CD14-positive monocyte (primary cell): ENCODE measurements around the gene UBASH3B. TPM values are rescaled to one million over a fixed set of nuclear protein-coding genes. Genes with fewer than 3 reads are reported as not detected.

Experiments used
- DNase-seq, 3 donors: peaks; one replicate each; pipeline ENCODE4 v3.0.0-alpha.2; 2011 to 2022
- H2AFZ ChIP-seq: 2 replicates; pipeline ENCODE4 v1.6.0; 2012; ENCODE audit warnings: mild to moderate bottlenecking, low read depth, low read length, inconsistent platforms; ENCODE audit not compliant: insufficient read depth, poor library complexity, severe bottlenecking
- H3K27ac ChIP-seq, 2 donors: 1 replicate in 1 of 2; 2 replicates in 1 of 2; pipeline ENCODE4 v1.5.1; 2012 to 2013; ENCODE audit warnings: low read length in 2 of 2, control low read depth in 1 of 2, inconsistent platforms in 1 of 2, low read depth in 1 of 2, mild to moderate bottlenecking in 1 of 2
- H3K27me3 ChIP-seq, 2 donors: one replicate each; pipeline versions ENCODE4 v1.6.0 to v1.6.1; 2011 to 2013; ENCODE audit warnings: low read length in 2 of 2; ENCODE audit not compliant: control insufficient read depth in 2 of 2, insufficient read depth in 2 of 2
- H3K36me3 ChIP-seq, 2 donors: replicated peaks in 1 of 2; 1 replicate in 1 of 2; 2 replicates in 1 of 2; pipeline versions ENCODE4 v1.5.1 to v1.6.1; 2012 to 2013; ENCODE audit warnings: low read length in 2 of 2, control low read depth in 1 of 2, inconsistent platforms in 1 of 2, mild to moderate bottlenecking in 1 of 2; ENCODE audit not compliant: insufficient read depth in 2 of 2, control insufficient read depth in 1 of 2
- H3K4me1 ChIP-seq, 2 donors: 1 replicate in 1 of 2; 2 replicates in 1 of 2; pipeline versions ENCODE4 v1.5.1 to v1.6.1; 2012 to 2013; ENCODE audit warnings: low read length in 2 of 2, control low read depth in 1 of 2, inconsistent platforms in 1 of 2, mild to moderate bottlenecking in 1 of 2, moderate library complexity in 1 of 2; ENCODE audit not compliant: insufficient read depth in 2 of 2, control insufficient read depth in 1 of 2
- H3K4me2 ChIP-seq: replicated peaks from 2 replicates; pipeline ENCODE3; 2012; ENCODE audit warnings: low read length, moderate library complexity, mild to moderate bottlenecking; ENCODE audit not compliant: poor library complexity, severe bottlenecking; ENCODE audit errors: extremely low read depth
- H3K4me3 ChIP-seq, 3 experiments: fragments of 200-600 bp in 1 of 3; sonication (generic) in 1 of 3; replicated peaks in 1 of 3; 1 replicate in 2 of 3; 2 replicates in 1 of 3; pipeline ENCODE4 v1.5.1; 2011 to 2013; ENCODE audit warnings: low read length in 3 of 3, mild to moderate bottlenecking in 3 of 3, control low read depth in 2 of 3, low read depth in 2 of 3, inconsistent platforms in 1 of 3, moderate library complexity in 1 of 3
- H3K79me2 ChIP-seq: 2 replicates; pipeline ENCODE4 v1.6.0; 2012; ENCODE audit warnings: mild to moderate bottlenecking, control low read depth, inconsistent platforms, low read length, moderate library complexity; ENCODE audit not compliant: insufficient read depth
- H3K9ac ChIP-seq: 2 replicates; pipeline ENCODE4 v1.6.0; 2017; ENCODE audit warnings: low read length, mild to moderate bottlenecking; ENCODE audit not compliant: insufficient read depth, poor library complexity, severe bottlenecking
- H3K9me3 ChIP-seq, 2 donors: replicated peaks in 1 of 2; 1 replicate in 1 of 2; 2 replicates in 1 of 2; pipeline versions ENCODE4 v1.5.1 to v1.6.1; 2012 to 2013; ENCODE audit warnings: low read length in 2 of 2, control low read depth in 1 of 2; ENCODE audit not compliant: control insufficient read depth in 1 of 2, insufficient read depth in 1 of 2
- H4K20me1 ChIP-seq: 2 replicates; pipeline ENCODE4 v1.6.0; 2012; ENCODE audit warnings: mild to moderate bottlenecking, low read length, control low read depth, moderate library complexity; ENCODE audit not compliant: insufficient read depth
- H3K27ac Mint-ChIP-seq, 7 donors: one replicate each; pipeline ENCODE4 v1.8.0; 2020; ENCODE audit warnings: mild to moderate bottlenecking in 7 of 7, mixed read lengths in 7 of 7, moderate library complexity in 6 of 7, inconsistent platforms in 2 of 7
- H3K27me3 Mint-ChIP-seq, 3 donors: one replicate each; pipeline ENCODE4 v1.8.0; 2021 to 2022; ENCODE audit warnings: low read depth in 3 of 3, mild to moderate bottlenecking in 3 of 3, mixed read lengths in 3 of 3, moderate library complexity in 3 of 3, inconsistent platforms in 1 of 3
- H3K36me3 Mint-ChIP-seq, 2 donors: one replicate each; pipeline ENCODE4 v1.8.0; 2020; ENCODE audit warnings: mixed read lengths in 2 of 2, inconsistent platforms in 1 of 2, mild to moderate bottlenecking in 1 of 2
- H3K4me1 Mint-ChIP-seq: one replicate; pipeline ENCODE4 v1.8.0; 2020; ENCODE audit warnings: mild to moderate bottlenecking, mixed read lengths
- H3K4me3 Mint-ChIP-seq, 2 donors: one replicate each; pipeline ENCODE4 v1.8.0; 2020; ENCODE audit warnings: mild to moderate bottlenecking in 2 of 2, mixed read lengths in 2 of 2, moderate library complexity in 1 of 2
- H3K9me3 Mint-ChIP-seq, 7 donors: one replicate each; pipeline ENCODE4 v1.8.0; 2020 to 2022; ENCODE audit warnings: mixed read lengths in 7 of 7, mild to moderate bottlenecking in 6 of 7, moderate library complexity in 6 of 7, inconsistent platforms in 2 of 7
- CTCF ChIP-seq: fragments of 200-600 bp; IDR thresholded peaks from one replicate; pipeline ENCODE4 v1.8.0; 2022; ENCODE audit warnings: antibody characterized with exemption, mild to moderate bottlenecking
- WGBS: methylation state at CpG from one replicate; pipeline ENCODE4 v1.1.5; 2013; ENCODE audit warnings: missing lambda C conversion rate; ENCODE audit not compliant: insufficient coverage; 5-methylcytosine and 5-hydroxymethylcytosine counted together
- intact Hi-C, 2 donors: fragments of 100-400 bp; cut with micrococcal nuclease; formaldehyde crosslinking; loops; one replicate each; pipeline versions ENCODE4 v1.15.0 to v1.15.1; 2023
- polyA plus RNA-seq, 3 donors: library from polyadenylated mRNA; depleted of rRNA in 1 of 3; unstranded in 2 of 3; stranded (reverse) in 1 of 3; fragments of 300-500 nt in 2 of 3; fragments of >200 nt in 1 of 3; fragmentation: Illumina TruSeq in 2 of 3; gene quantifications; 1 replicate in 2 of 3; 2 replicates in 1 of 3; pipeline ENCODE4 v1.2.3, GENCODE V29; 2012 to 2021

The UBASH3B gene
- polyA plus RNA-seq, 3 donors: 3.3 to 13.5 (median 7.1) TPM

- H3K27ac Mint-ChIP-seq: peak overlapping the region; percentile 81 to 95 (median 91)
- H3K9me3 ChIP-seq: no peaks in the 10 kb centered on the region
- peak overlapping the region; percentile 59 for H3K9ac ChIP-seq
- peak overlapping the region; percentile 75 for H3K4me2 ChIP-seq
- peak overlapping the region; percentile 15 to 71 (median 59) for H3K4me3 ChIP-seq
- H3K4me1 ChIP-seq: peaks cover 58 to 67% of the 10 kb centered on the region in 2 donors
- no peaks in the 10 kb centered on the region for H3K36me3 ChIP-seq
- intact Hi-C loops: loop anchor here in 1 of 2 donors (5.0 to 10.0 kb wide), 2 partner anchors 34 to 54 kb away; partner anchors contain the start of gene UBASH3B
- H3K27ac ChIP-seq: peak overlapping the region; percentile 90 to 91
- peak overlapping the region; percentile 74 to 84 for H3K4me3 Mint-ChIP-seq
- no peaks in the 10 kb centered on the region for H3K27me3 ChIP-seq
- peaks cover 6 to 21% of the 10 kb centered on the region in 2 donors for H3K36me3 Mint-ChIP-seq
- H3K9me3 Mint-ChIP-seq: no peaks in the 10 kb centered on the region
- peaks cover 0 to 3% (median 0%) of the 10 kb centered on the region in 3 donors for H3K27me3 Mint-ChIP-seq
- WGBS: 24% methylated on average over 5 of the region's 14 CpGs
- H2AFZ ChIP-seq: peak overlapping the region; percentile 73
- H3K4me1 Mint-ChIP-seq: peaks cover 80% of the 10 kb centered on the region
- no peak for TF ChIP-seq CTCF
- H4K20me1 ChIP-seq: peaks cover 2% of the 10 kb centered on the region
- peak in 2 of 3 donors; percentile 37 to 58 for DNase-seq
- H3K79me2 ChIP-seq: peaks cover 79% of the 10 kb centered on the region
Measured at GRCh38 chr11:122690801-122691548, 35.5 kb downstream of the UBASH3B start.

GRCh38 chr11:122691549-122692150 is 36.1 kb downstream of the UBASH3B start:
- no peaks in the 10 kb centered on the region for H3K9me3 Mint-ChIP-seq
- H3K36me3 Mint-ChIP-seq: peaks cover 3 to 21% of the 10 kb centered on the region in 2 donors
- Histone ChIP-seq H4K20me1 (no peaks in the 10 kb centered on the region), H3K27ac (peak overlapping the region; percentile 90 to 91), H3K4me1 (peaks cover 64 to 73% of the 10 kb centered on the region in 2 donors), H3K4me2 (peak overlapping the region; percentile 75), H3K79me2 (peaks cover 79% of the 10 kb centered on the region), H2AFZ (peak overlapping the region; percentile 73), H3K27me3 (no peaks in the 10 kb centered on the region), H3K9me3 (no peaks in the 10 kb centered on the region), H3K9ac (peak overlapping the region; percentile 59), H3K4me3 (peak overlapping the region in 2 of 3 experiments; percentile 59 to 71), H3K36me3 (no peaks in the 10 kb centered on the region)
- H3K4me1 Mint-ChIP-seq: peaks cover 80% of the 10 kb centered on the region
- peaks cover 0 to 3% (median 0%) of the 10 kb centered on the region in 3 donors for H3K27me3 Mint-ChIP-seq
- intact Hi-C loops: loop anchor here in 1 of 2 donors (5.0 to 10.0 kb wide), 2 partner anchors 34 to 53 kb away; partner anchors contain the start of gene UBASH3B
- TF ChIP-seq CTCF: no peak
- WGBS: 68% methylated on average over 3 of the region's 4 CpGs
- H3K27ac Mint-ChIP-seq: peak overlapping the region; percentile 81 to 95 (median 91)
- DNase-seq: no peak
- peak overlapping the region; percentile 74 to 84 for H3K4me3 Mint-ChIP-seq
